Activated CD8-positive, alpha-beta T cell treated with anti-CD3 and anti-CD28 coated beads, Interleukin-2, amount 10 ng/mL, durations not matched to agents 7 days and 5 days (primary cell): Measurements from ENCODE around the gene DFFA. TPM values are rescaled to one million over a fixed set of nuclear protein-coding genes. Genes with fewer than 3 reads are reported as not detected.
"Not testable (repeated sequence)": the region's sequence is repeated elsewhere in the genome, so short reads cannot be mapped to it uniquely, and the experiment has no call there.

ENCODE experiments used
- ATAC-seq: fragments of 150-1000 bp; cut with Tn5 transposase; one replicate; pipeline ENCODE4 v1.10.0; 2021; ENCODE audit warnings: moderate library complexity
- CTCF ChIA-PET: fragments of 350-600 bp; sonication (Branson Sonifier 250); formaldehyde crosslinking; loops from one replicate; lab custom pipeline; 2021; ENCODE audit warnings: antibody characterized with exemption; lab: Charles Lee
- POLR2A ChIA-PET: fragments of 350-600 bp; sonication (Branson Sonifier 250); formaldehyde crosslinking; loops from one replicate; lab custom pipeline; 2021; ENCODE audit warnings: antibody characterized with exemption; lab: Charles Lee
- DNase-seq: peaks from one replicate; pipeline ENCODE4 v3.0.0-alpha.2; 2020
- H3K27ac Mint-ChIP-seq: one replicate; pipeline ENCODE4 v1.8.0; 2021; ENCODE audit warnings: mild to moderate bottlenecking, mixed read lengths
- H3K27me3 Mint-ChIP-seq: one replicate; pipeline ENCODE4 v1.8.0; 2021; ENCODE audit warnings: low read depth, mixed read lengths
- H3K36me3 Mint-ChIP-seq: one replicate; pipeline ENCODE4 v1.8.0; 2021; ENCODE audit warnings: low read depth, mixed read lengths
- H3K4me1 Mint-ChIP-seq: one replicate; pipeline ENCODE4 v1.8.0; 2021; ENCODE audit warnings: low read depth, mixed read lengths
- H3K4me3 Mint-ChIP-seq: one replicate; pipeline ENCODE4 v1.8.0; 2021; ENCODE audit warnings: mild to moderate bottlenecking, mixed read lengths
- H3K9me3 Mint-ChIP-seq: one replicate; pipeline ENCODE4 v1.8.0; 2022; ENCODE audit warnings: mixed read lengths; ENCODE audit not compliant: insufficient read depth
- total RNA-seq, 2 experiments: library from RNA; stranded (reverse); gene quantifications; one replicate each; pipeline ENCODE4 v1.2.3, GENCODE V29; 2021

Gene DFFA
- total RNA-seq, 2 experiments from 2014 or later, result 38.7 to 39.5 TPM

- ATAC-seq (no peak), DNase-seq (no peak)
- peaks cover 22% of the 10 kb centered on the region for H3K36me3 Mint-ChIP-seq
- peaks cover 73% of the 10 kb centered on the region for H3K4me1 Mint-ChIP-seq
- ChIA-PET CTCF (interaction anchor here (1.3 to 10.7 kb wide), 3 partner anchors 12 to 19 kb away, joined by 3 to 228 read pairs (median 3); no protein-coding TSS in a partner anchor), POLR2A (no interaction called here)
- no peaks in the 10 kb centered on the region for H3K27me3 Mint-ChIP-seq
- H3K9me3 Mint-ChIP-seq, result no peaks in the 10 kb centered on the region
- H3K4me3 Mint-ChIP-seq, result no peak overlapping the region
- peak overlapping the region; percentile 26 for H3K27ac Mint-ChIP-seq
Measured at GRCh38 chr1:10514490-10515235, 42.3 kb upstream of the DFFA start.

- Mint-ChIP-seq H3K27me3 (no peaks in the 10 kb centered on the region), H3K36me3 (peaks cover 20% of the 10 kb centered on the region), H3K4me1 (peaks cover 82% of the 10 kb centered on the region), H3K4me3 (no peak overlapping the region), H3K27ac (peak overlapping the region; percentile 71), H3K9me3 (no peaks in the 10 kb centered on the region)
- CTCF ChIA-PET, result interaction anchor here (0.9 to 10.7 kb wide), 4 partner anchors 10 to 427 kb away, joined by 4 to 228 read pairs (median 4); no protein-coding TSS in a partner anchor
- POLR2A ChIA-PET, result interaction anchor here (1.4 kb wide), 1 partner anchor 499 kb away, joined by 3 read pairs; no protein-coding TSS in a partner anchor
- DNase-seq (no peak), ATAC-seq (no peak)
Measured at GRCh38 chr1:10513199-10513598, 40.9 kb upstream of the DFFA start.

GRCh38 chr1:10511494-10511885 is 39.2 kb upstream of the DFFA start:
- Mint-ChIP-seq H3K27me3 (no peaks in the 10 kb centered on the region), H3K27ac (peak overlapping the region; percentile 94), H3K36me3 (peaks cover 19% of the 10 kb centered on the region), H3K4me1 (peaks cover 86% of the 10 kb centered on the region), H3K9me3 (no peaks in the 10 kb centered on the region), H3K4me3 (peak overlapping the region; percentile 66)
- CTCF ChIA-PET, result interaction anchor here (0.6 to 10.7 kb wide), 5 partner anchors 8 to 29 kb away, joined by 3 to 228 read pairs (median 3); no protein-coding TSS in a partner anchor
- ATAC-seq (no peak), DNase-seq (no peak)
- POLR2A ChIA-PET, result interaction anchor here (0.6 to 1.5 kb wide), 5 partner anchors 9 to 1396 kb away, joined by 3 to 10 read pairs (median 4); partner anchors contain the start of gene CENPS

GRCh38 chr1:10510520-10511493 is 38.5 kb upstream of the DFFA start:
- Mint-ChIP-seq H3K36me3 (peaks cover 19% of the 10 kb centered on the region), H3K9me3 (no peaks in the 10 kb centered on the region), H3K4me1 (peaks cover 82% of the 10 kb centered on the region), H3K4me3 (peak overlapping the region; percentile 66), H3K27me3 (no peaks in the 10 kb centered on the region), H3K27ac (peak overlapping the region; percentile 94)
- peak; percentile 93 for DNase-seq
- ATAC-seq, result peak; percentile 95
- ChIA-PET POLR2A (interaction anchor here (0.6 to 1.5 kb wide), 9 partner anchors 11 to 1397 kb away, joined by 3 to 10 read pairs (median 4); partner anchors contain the start of gene CENPS), CTCF (interaction anchor here (0.6 to 10.7 kb wide), 8 partner anchors 9 to 431 kb away, joined by 3 to 228 read pairs (median 3); partner anchors contain the start of gene PEX14)

- no peaks in the 10 kb centered on the region for H3K27me3 Mint-ChIP-seq
- peaks cover 16% of the 10 kb centered on the region for H3K36me3 Mint-ChIP-seq
- peaks cover 78% of the 10 kb centered on the region for H3K4me1 Mint-ChIP-seq
- no peaks in the 10 kb centered on the region for H3K9me3 Mint-ChIP-seq
- DNase-seq, result no peak
- H3K4me3 Mint-ChIP-seq, result peak overlapping the region; percentile 66
- peak overlapping the region; percentile 94 for H3K27ac Mint-ChIP-seq
- ChIA-PET POLR2A (interaction anchor here (1.3 to 1.5 kb wide), 3 partner anchors 15 to 19 kb away, joined by 5 to 10 read pairs (median 7); no protein-coding TSS in a partner anchor), CTCF (interaction anchor here (0.6 to 10.7 kb wide), 5 partner anchors 13 to 432 kb away, joined by 3 to 228 read pairs (median 5); no protein-coding TSS in a partner anchor)
- ATAC-seq, result no peak
Measured at GRCh38 chr1:10509809-10510509, 37.6 kb upstream of the DFFA start.

- H3K4me3 Mint-ChIP-seq, result no peak overlapping the region
- H3K9me3 Mint-ChIP-seq, result no peaks in the 10 kb centered on the region
- H3K27ac Mint-ChIP-seq, result no peak overlapping the region
- ATAC-seq (no peak), DNase-seq (no peak)
- no peaks in the 10 kb centered on the region for H3K27me3 Mint-ChIP-seq
- CTCF ChIA-PET, result interaction anchor here (0.8 to 10.7 kb wide), 12 partner anchors 8 to 433 kb away, joined by 3 to 228 read pairs (median 6); partner anchors contain the start of gene CENPS
- POLR2A ChIA-PET, result no interaction called here
- H3K4me1 Mint-ChIP-seq, result peaks cover 64% of the 10 kb centered on the region
- peaks cover 15% of the 10 kb centered on the region for H3K36me3 Mint-ChIP-seq
Measured at GRCh38 chr1:10508511-10508951, 36.2 kb upstream of the DFFA start.

- DNase-seq (peak; percentile 74), ATAC-seq (peak; percentile 46)
- Mint-ChIP-seq H3K9me3 (no peaks in the 10 kb centered on the region), H3K27ac (peak overlapping the region; percentile 15), H3K4me3 (no peak overlapping the region), H3K4me1 (peaks cover 54% of the 10 kb centered on the region), H3K36me3 (peaks cover 10% of the 10 kb centered on the region), H3K27me3 (no peaks in the 10 kb centered on the region)
- ChIA-PET POLR2A (interaction anchor here (0.6 to 1.4 kb wide), 4 partner anchors 12 to 184 kb away, joined by 3 to 5 read pairs (median 4); no protein-coding TSS in a partner anchor), CTCF (interaction anchor here (0.8 to 10.7 kb wide), 37 partner anchors 10 to 530 kb away, joined by 3 to 228 read pairs (median 5); partner anchors contain the start of genes CENPS and CORT)
Measured at GRCh38 chr1:10507111-10507879, 35.0 kb upstream of the DFFA start.

- CTCF ChIA-PET, result interaction anchor here (0.8 to 10.7 kb wide), 17 partner anchors 10 to 435 kb away, joined by 3 to 228 read pairs (median 5); partner anchors contain the start of gene CENPS
- DNase-seq (no peak), ATAC-seq (no peak)
- no peaks in the 10 kb centered on the region for H3K27me3 Mint-ChIP-seq
- no peaks in the 10 kb centered on the region for H3K9me3 Mint-ChIP-seq
- no peak overlapping the region for H3K27ac Mint-ChIP-seq
- peaks cover 7% of the 10 kb centered on the region for H3K36me3 Mint-ChIP-seq
- POLR2A ChIA-PET, result interaction anchor here (0.7 to 1.4 kb wide), 2 partner anchors 11 to 30 kb away, joined by 3 to 5 read pairs; no protein-coding TSS in a partner anchor
- H3K4me1 Mint-ChIP-seq, result peaks cover 54% of the 10 kb centered on the region
- H3K4me3 Mint-ChIP-seq, result no peak overlapping the region
Measured at GRCh38 chr1:10506677-10507047, 34.3 kb upstream of the DFFA start.

GRCh38 chr1:10506046-10506676 is 33.8 kb upstream of the DFFA start:
- H3K4me3 Mint-ChIP-seq, H3K27ac Mint-ChIP-seq, DNase-seq, H3K9me3 Mint-ChIP-seq, H3K36me3 Mint-ChIP-seq, H3K27me3 Mint-ChIP-seq, ATAC-seq: not testable (repeated sequence)
- ChIA-PET CTCF (interaction anchor here (1.0 to 10.7 kb wide), 9 partner anchors 10 to 433 kb away, joined by 3 to 228 read pairs (median 5); partner anchors contain the start of gene CENPS), POLR2A (interaction anchor here (1.4 kb wide), 1 partner anchor 11 kb away, joined by 5 read pairs; no protein-coding TSS in a partner anchor)
- peaks cover 50% of the 10 kb centered on the region for H3K4me1 Mint-ChIP-seq
